Mesothelial cell of epicardium (in vitro differentiated cells): ENCODE data around the gene NAV2. TPM values are rescaled to one million over a fixed set of nuclear protein-coding genes. Genes with fewer than 3 reads are reported as not detected.
A peak's percentile ranks its signal among the peaks of the same experiment; 100 is the strongest.

ENCODE experiments used
- DNase-seq, 2 experiments: peaks; one replicate each; pipeline ENCODE4 v3.0.0; 2021; ENCODE audit warnings: low spot score in 2 of 2; ENCODE audit not compliant: unreplicated experiment in 2 of 2
- H3K27ac Mint-ChIP-seq: 2 replicates; pipeline ENCODE4 v1.8.0; 2021; ENCODE audit warnings: mixed read lengths
- H3K27me3 Mint-ChIP-seq: 2 replicates; pipeline ENCODE4 v1.8.0; 2021; ENCODE audit warnings: low read depth, mixed read lengths
- H3K36me3 Mint-ChIP-seq: 2 replicates; pipeline ENCODE4 v1.8.0; 2021; ENCODE audit warnings: mixed read lengths
- H3K4me1 Mint-ChIP-seq: 2 replicates; pipeline ENCODE4 v1.8.0; 2021; ENCODE audit warnings: mixed read lengths
- H3K4me3 Mint-ChIP-seq: 2 replicates; pipeline ENCODE4 v1.8.0; 2021; ENCODE audit warnings: mild to moderate bottlenecking, moderate library complexity, mixed read lengths
- H3K9me3 Mint-ChIP-seq: 2 replicates; pipeline ENCODE4 v1.8.0; 2021; ENCODE audit warnings: mixed read lengths
- CTCF ChIP-seq: fragments of 200-600 bp; sonication (generic); IDR thresholded peaks from one replicate; pipeline ENCODE4 v1.5.0; 2021; ENCODE audit warnings: antibody characterized with exemption; ENCODE audit not compliant: unreplicated experiment
- total RNA-seq: library from RNA; stranded (reverse); gene quantifications from 3 replicates; pipeline ENCODE4 v1.2.1, GENCODE V29; 2021

The NAV2 gene
- total RNA-seq, 1 donor from 2014 or later, result 69.8 TPM

- Mint-ChIP-seq H3K27ac (peak overlapping the region; percentile 90), H3K36me3 (peaks cover 30% of the 10 kb centered on the region), H3K4me1 (peaks cover 54% of the 10 kb centered on the region), H3K4me3 (no peak overlapping the region), H3K27me3 (no peaks in the 10 kb centered on the region), H3K9me3 (no peaks in the 10 kb centered on the region)
- DNase-seq, result no peak
- no peak for TF ChIP-seq CTCF
Measured at GRCh38 chr11:20047006-20047768, 334.6 kb downstream of the NAV2 start.

GRCh38 chr11:20047769-20048154 is 335.1 kb downstream of the NAV2 start:
- no peak for TF ChIP-seq CTCF
- H3K4me3 Mint-ChIP-seq, result no peak overlapping the region
- no peaks in the 10 kb centered on the region for H3K27me3 Mint-ChIP-seq
- no peaks in the 10 kb centered on the region for H3K9me3 Mint-ChIP-seq
- H3K36me3 Mint-ChIP-seq, result peaks cover 35% of the 10 kb centered on the region
- no peak for DNase-seq
- peaks cover 52% of the 10 kb centered on the region for H3K4me1 Mint-ChIP-seq
- peak overlapping the region; percentile 90 for H3K27ac Mint-ChIP-seq

- Mint-ChIP-seq H3K4me1 (peaks cover 52% of the 10 kb centered on the region), H3K27ac (peak overlapping the region; percentile 90), H3K9me3 (no peaks in the 10 kb centered on the region), H3K4me3 (no peak overlapping the region), H3K27me3 (no peaks in the 10 kb centered on the region), H3K36me3 (peaks cover 36% of the 10 kb centered on the region)
- no peak for DNase-seq
- TF ChIP-seq CTCF, result no peak
Measured at GRCh38 chr11:20048246-20048645, 335.6 kb downstream of the NAV2 start.

GRCh38 chr11:20048707-20049106 is 336.1 kb downstream of the NAV2 start:
- Mint-ChIP-seq H3K4me1 (peaks cover 52% of the 10 kb centered on the region), H3K27ac (peak overlapping the region; percentile 90), H3K4me3 (no peak overlapping the region), H3K27me3 (no peaks in the 10 kb centered on the region), H3K9me3 (no peaks in the 10 kb centered on the region), H3K36me3 (peaks cover 40% of the 10 kb centered on the region)
- no peak for TF ChIP-seq CTCF
- no peak for DNase-seq

GRCh38 chr11:20049231-20049630 is 336.6 kb downstream of the NAV2 start:
- H3K9me3 Mint-ChIP-seq, result no peaks in the 10 kb centered on the region
- H3K27me3 Mint-ChIP-seq, result no peaks in the 10 kb centered on the region
- peaks cover 42% of the 10 kb centered on the region for H3K36me3 Mint-ChIP-seq
- H3K4me1 Mint-ChIP-seq, result peaks cover 52% of the 10 kb centered on the region
- no peak for TF ChIP-seq CTCF
- H3K27ac Mint-ChIP-seq, result peak overlapping the region; percentile 90
- DNase-seq, result no peak
- H3K4me3 Mint-ChIP-seq, result no peak overlapping the region
